ENCODE measurements around the gene C14orf93.

DNA sequence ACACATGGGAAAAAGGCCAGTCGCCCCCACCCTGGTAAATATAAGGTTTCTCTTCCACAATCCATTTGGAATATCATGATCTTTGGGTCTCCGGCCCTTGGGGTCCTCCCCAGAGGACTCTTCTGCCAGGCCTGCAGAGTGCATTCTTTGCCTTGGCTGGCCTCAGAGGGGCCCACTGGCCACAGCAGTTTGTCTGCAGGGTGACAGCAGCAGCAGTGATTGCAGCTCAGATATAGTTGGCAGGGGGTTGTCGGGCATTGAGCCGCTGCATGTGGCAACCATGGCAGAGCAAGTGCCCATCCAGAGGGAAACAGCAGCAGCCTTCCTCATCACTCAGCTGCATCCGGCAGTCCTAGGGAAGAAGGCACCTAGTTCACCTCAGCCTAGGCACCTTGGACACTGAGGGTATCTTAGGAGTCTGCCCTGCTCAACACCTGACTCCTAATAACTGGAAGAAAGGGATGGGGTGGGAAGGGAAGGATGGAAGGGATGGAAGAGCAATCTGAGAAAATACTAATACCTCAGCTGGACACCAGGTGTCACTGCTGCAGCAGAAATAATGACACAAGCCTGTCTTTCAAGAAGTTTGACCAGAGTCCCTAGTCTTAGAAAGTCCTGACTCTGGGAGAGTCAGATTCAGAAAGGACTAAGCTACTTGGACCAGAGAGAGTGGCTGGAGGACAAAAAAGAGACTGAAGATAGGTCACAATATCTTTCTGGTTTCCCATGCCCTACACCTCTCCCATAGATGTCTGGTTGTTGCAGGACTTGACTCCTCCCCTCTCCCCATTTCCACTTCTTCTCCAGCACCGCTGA is 36.5 kb downstream of the C14orf93 start:
- TF ChIP-seq, protein P1, sequence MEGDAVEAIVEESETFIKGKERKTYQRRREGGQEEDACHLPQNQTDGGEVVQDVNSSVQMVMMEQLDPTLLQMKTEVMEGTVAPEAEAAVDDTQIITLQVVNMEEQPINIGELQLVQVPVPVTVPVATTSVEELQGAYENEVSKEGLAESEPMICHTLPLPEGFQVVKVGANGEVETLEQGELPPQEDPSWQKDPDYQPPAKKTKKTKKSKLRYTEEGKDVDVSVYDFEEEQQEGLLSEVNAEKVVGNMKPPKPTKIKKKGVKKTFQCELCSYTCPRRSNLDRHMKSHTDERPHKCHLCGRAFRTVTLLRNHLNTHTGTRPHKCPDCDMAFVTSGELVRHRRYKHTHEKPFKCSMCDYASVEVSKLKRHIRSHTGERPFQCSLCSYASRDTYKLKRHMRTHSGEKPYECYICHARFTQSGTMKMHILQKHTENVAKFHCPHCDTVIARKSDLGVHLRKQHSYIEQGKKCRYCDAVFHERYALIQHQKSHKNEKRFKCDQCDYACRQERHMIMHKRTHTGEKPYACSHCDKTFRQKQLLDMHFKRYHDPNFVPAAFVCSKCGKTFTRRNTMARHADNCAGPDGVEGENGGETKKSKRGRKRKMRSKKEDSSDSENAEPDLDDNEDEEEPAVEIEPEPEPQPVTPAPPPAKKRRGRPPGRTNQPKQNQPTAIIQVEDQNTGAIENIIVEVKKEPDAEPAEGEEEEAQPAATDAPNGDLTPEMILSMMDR (conservative IDR thresholded peaks at IDR 0.05; ENCODE audit: low read depth, low read length), result peak; percentile 73
- TF ChIP-seq EZH2 (IDR thresholded peaks at IDR 0.05; ENCODE audit: borderline replicate concordance, low read depth, low read length, poor library complexity, severe bottlenecking), result no peak
